ENCODE data around the gene CPEB3. TPM values are rescaled to one million over a fixed set of nuclear protein-coding genes. Genes with fewer than 3 reads are reported as not detected.
A peak's percentile ranks its signal among the peaks of the same experiment; 100 is the strongest.

Gene CPEB3
- total and polyA plus RNA-seq, 8 donors: 1.3 to 11.2 (median 3.6) TPM

GRCh38 chr10:92242380-92242779 is 48.5 kb downstream of the CPEB3 start:
- H3K4me1 ChIP-seq: peaks cover 12 to 57% (median 44%) of the 10 kb centered on the region in 4 donors
- H3K27ac ChIP-seq: peak overlapping the region in 2 of 5 donors; percentile 88 to 90
- no peaks in the 10 kb centered on the region for H3K27me3 ChIP-seq
- 40 to 57% (median 42%) methylated on average over 2 of the region's 2 CpGs for WGBS, 5 donors
- no peaks in the 10 kb centered on the region for H3K9me3 ChIP-seq
- no peak for DNase-seq
- intact Hi-C loops (cut with DNase I; ENCODE audit: low total_unique reads): loop anchor here (10.0 kb wide), 1 partner anchor 52 kb away; the partner anchor contains the start of genes CPEB3 and MARCHF5
- TF ChIP-seq CTCF (IDR thresholded peaks at IDR 0.05) (no peak), EP300 (IDR thresholded peaks at IDR 0.05) (no peak), POLR2AphosphoS5 (IDR thresholded peaks at IDR 0.05) (no peak), POLR2A (IDR thresholded peaks at IDR 0.05) (no peak)
- no peaks in the 10 kb centered on the region for H3K36me3 ChIP-seq
- no peak overlapping the region for H3K4me3 ChIP-seq

GRCh38 chr10:92241501-92241900 is 49.4 kb downstream of the CPEB3 start:
- Histone ChIP-seq H3K27me3 (no peaks in the 10 kb centered on the region), H3K4me3 (peak overlapping the region in 2 of 4 donors; percentile 77 to 89), H3K27ac (peak overlapping the region in 4 of 5 donors; percentile 85 to 91 (median 89)), H3K36me3 (no peaks in the 10 kb centered on the region), H3K4me1 (peaks cover 12 to 66% (median 46%) of the 10 kb centered on the region in 4 donors), H3K9me3 (no peaks in the 10 kb centered on the region)
- WGBS, 5 donors: 31 to 45% (median 36%) methylated on average over 1 of the region's 1 CpG
- DNase-seq: no peak
- intact Hi-C loops (cut with DNase I; ENCODE audit: low total_unique reads): loop anchor here (10.0 kb wide), 1 partner anchor 53 kb away; the partner anchor contains the start of genes CPEB3 and MARCHF5
- TF ChIP-seq POLR2AphosphoS5 (IDR thresholded peaks at IDR 0.05): no peak
- TF ChIP-seq CTCF (IDR thresholded peaks at IDR 0.05): no peak
- no peak for TF ChIP-seq EP300 (IDR thresholded peaks at IDR 0.05)
- TF ChIP-seq POLR2A (IDR thresholded peaks at IDR 0.05): no peak

GRCh38 chr10:92241158-92241500 is 49.7 kb downstream of the CPEB3 start:
- peak overlapping the region; percentile 69 to 89 (median 78) for H3K4me3 ChIP-seq
- intact Hi-C loops (cut with DNase I; ENCODE audit: low total_unique reads): loop anchor here (10.0 kb wide), 1 partner anchor 54 kb away; the partner anchor contains the start of genes CPEB3 and MARCHF5
- H3K27me3 ChIP-seq: no peaks in the 10 kb centered on the region
- no peaks in the 10 kb centered on the region for H3K36me3 ChIP-seq
- no peak for TF ChIP-seq CTCF (IDR thresholded peaks at IDR 0.05)
- no peak for TF ChIP-seq POLR2A (IDR thresholded peaks at IDR 0.05)
- TF ChIP-seq EP300 (IDR thresholded peaks at IDR 0.05): no peak
- no peak for TF ChIP-seq POLR2AphosphoS5 (IDR thresholded peaks at IDR 0.05)
- DNase-seq: peak in 1 of 2 donors; percentile 60
- peaks cover 12 to 69% (median 46%) of the 10 kb centered on the region in 4 donors for H3K4me1 ChIP-seq
- no peaks in the 10 kb centered on the region for H3K9me3 ChIP-seq
- WGBS, 5 donors: 6 to 18% (median 9%) methylated on average over 9 of the region's 9 CpGs
- peak overlapping the region; percentile 85 to 91 (median 89) for H3K27ac ChIP-seq

GRCh38 chr10:92240289-92241157 is 50.4 kb downstream of the CPEB3 start:
- 0 to 1% (median 0%) methylated on average over 23 to 28 of the region's 28 CpGs for WGBS, 5 donors
- peak overlapping the region; percentile 85 to 91 (median 89) for H3K27ac ChIP-seq
- peaks cover 12 to 69% (median 46%) of the 10 kb centered on the region in 4 donors for H3K4me1 ChIP-seq
- H3K9me3 ChIP-seq: no peaks in the 10 kb centered on the region
- H3K27me3 ChIP-seq: no peaks in the 10 kb centered on the region
- no peaks in the 10 kb centered on the region for H3K36me3 ChIP-seq
- no peak for TF ChIP-seq CTCF (IDR thresholded peaks at IDR 0.05)
- TF ChIP-seq POLR2A (IDR thresholded peaks at IDR 0.05): peak in 2 of 4 donors; percentile 51 to 60
- TF ChIP-seq POLR2AphosphoS5 (IDR thresholded peaks at IDR 0.05): peak; percentile 42 to 81 (median 76)
- TF ChIP-seq EP300 (IDR thresholded peaks at IDR 0.05): no peak
- DNase-seq: peak; percentile 70 to 92
- peak overlapping the region; percentile 69 to 89 (median 78) for H3K4me3 ChIP-seq
- intact Hi-C loops (cut with DNase I; ENCODE audit: low total_unique reads): loop anchor here (10.0 kb wide), 1 partner anchor 54 kb away; the partner anchor contains the start of genes CPEB3 and MARCHF5

Measured in stomach (tissue), 9 donors.